ENCODE results near the gene CNNM2. TPM values are rescaled to one million over a fixed set of nuclear protein-coding genes. Genes with fewer than 3 reads are reported as not detected.

The CNNM2 gene
- total RNA-seq, 6 experiments from 2014 or later = 7.7 to 9.1 (median 8.1) TPM

- Mint-ChIP-seq H3K4me3 (no peak overlapping the region), H3K27me3 (ENCODE audit: insufficient read depth) (no peaks in the 10 kb centered on the region), H3K36me3 (ENCODE audit: low read depth) (peaks cover 6% of the 10 kb centered on the region), H3K4me1 (ENCODE audit: low read depth) (peaks cover 30% of the 10 kb centered on the region), H3K27ac (no peak overlapping the region), H3K9me3 (no peaks in the 10 kb centered on the region)
- no peak for TF ChIP-seq CTCF (IDR thresholded peaks at IDR 0.05)
- no peak for DNase-seq
Measured at GRCh38 chr10:103114876-103115275, 196.8 kb downstream of the CNNM2 start.

GRCh38 chr10:103117247-103117646, 199.2 kb downstream of the CNNM2 start:
- TF ChIP-seq CTCF (IDR thresholded peaks at IDR 0.05) = no peak
- Mint-ChIP-seq H3K9me3 (no peaks in the 10 kb centered on the region), H3K27ac (no peak overlapping the region), H3K4me1 (ENCODE audit: low read depth) (peaks cover 27% of the 10 kb centered on the region), H3K4me3 (no peak overlapping the region), H3K36me3 (ENCODE audit: low read depth) (no peaks in the 10 kb centered on the region; the same call in 1 of the 2 replicates), H3K27me3 (ENCODE audit: insufficient read depth) (no peaks in the 10 kb centered on the region)
- DNase-seq = no peak

GRCh38 chr10:103120546-103120945, 202.5 kb downstream of the CNNM2 start:
- no peaks in the 10 kb centered on the region for H3K9me3 Mint-ChIP-seq
- H3K27me3 Mint-ChIP-seq (ENCODE audit: insufficient read depth) = no peaks in the 10 kb centered on the region
- H3K27ac Mint-ChIP-seq = no peak overlapping the region
- H3K4me3 Mint-ChIP-seq = no peak overlapping the region
- peaks cover 31% of the 10 kb centered on the region for H3K4me1 Mint-ChIP-seq (ENCODE audit: low read depth)
- no peak for DNase-seq
- TF ChIP-seq CTCF (IDR thresholded peaks at IDR 0.05) = no peak
- H3K36me3 Mint-ChIP-seq (ENCODE audit: low read depth) = no peaks in the 10 kb centered on the region; the same call in 1 of the 2 replicates

- no peak for TF ChIP-seq CTCF (IDR thresholded peaks at IDR 0.05)
- no peak for DNase-seq
- Mint-ChIP-seq H3K4me1 (ENCODE audit: low read depth) (peaks cover 38% of the 10 kb centered on the region), H3K9me3 (no peaks in the 10 kb centered on the region), H3K36me3 (ENCODE audit: low read depth) (peaks cover 5% of the 10 kb centered on the region), H3K4me3 (no peak overlapping the region), H3K27ac (no peak overlapping the region), H3K27me3 (ENCODE audit: insufficient read depth) (no peaks in the 10 kb centered on the region)
Measured at GRCh38 chr10:103120977-103121735, 203.1 kb downstream of the CNNM2 start.

- no peak for DNase-seq
Measured at GRCh38 chr10:103123282-103124024, 205.4 kb downstream of the CNNM2 start.

More at GRCh38 chr10:103123282-103124024, 205.4 kb downstream of the CNNM2 start:
- Mint-ChIP-seq H3K27me3 (ENCODE audit: insufficient read depth) (no peaks in the 10 kb centered on the region; the same call in 1 of the 2 replicates), H3K27ac (no peak overlapping the region), H3K9me3 (no peaks in the 10 kb centered on the region), H3K4me3 (no peak overlapping the region), H3K36me3 (ENCODE audit: low read depth) (peaks cover 6% of the 10 kb centered on the region), H3K4me1 (ENCODE audit: low read depth) (peaks cover 54% of the 10 kb centered on the region)
- TF ChIP-seq CTCF (IDR thresholded peaks at IDR 0.05) = no peak
